H9 (cell line): ENCODE measurements around the gene NUDT3. TPM values are rescaled to one million over a fixed set of nuclear protein-coding genes. Genes with fewer than 3 reads are reported as not detected.

Source experiments
- DNase-seq: peaks from one replicate; pipeline ENCODE4 v3.0.0-alpha.2; 2017
- H2AFZ ChIP-seq: one replicate; pipeline ENCODE4 v1.6.1; 2013; ENCODE audit warnings: mild to moderate bottlenecking, low read length, control low read depth, moderate library complexity
- H2AK5ac ChIP-seq: 2 replicates; pipeline ENCODE4 v1.6.1; 2013; ENCODE audit warnings: low read length, control low read depth, mixed read lengths; ENCODE audit not compliant: insufficient read length
- H2BK120ac ChIP-seq: one replicate; pipeline ENCODE4 v1.6.1; 2013; ENCODE audit warnings: low read depth, mild to moderate bottlenecking, low read length, control low read depth, inconsistent platforms; ENCODE audit not compliant: poor library complexity, severe bottlenecking
- H2BK12ac ChIP-seq: 2 replicates; pipeline ENCODE4 v1.6.1; 2013; ENCODE audit warnings: low read length, control low read depth, mixed read lengths, low read depth; ENCODE audit not compliant: insufficient read length
- H2BK15ac ChIP-seq: 2 replicates; pipeline ENCODE4 v1.6.1; 2013; ENCODE audit warnings: low read depth, low read length, control low read depth
- H2BK20ac ChIP-seq: one replicate; pipeline ENCODE4 v1.6.1; 2013; ENCODE audit warnings: low read depth, mild to moderate bottlenecking, low read length, control low read depth, inconsistent platforms; ENCODE audit not compliant: poor library complexity, severe bottlenecking
- H2BK5ac ChIP-seq: 2 replicates; pipeline ENCODE4 v1.6.1; 2013; ENCODE audit warnings: low read length, control low read depth, mixed read lengths; ENCODE audit not compliant: insufficient read length
- H3K14ac ChIP-seq: 2 replicates; pipeline ENCODE4 v1.6.1; 2013; ENCODE audit warnings: low read length, control low read depth; ENCODE audit not compliant: insufficient read depth
- H3K18ac ChIP-seq: 2 replicates; pipeline ENCODE4 v1.6.1; 2013; ENCODE audit warnings: low read depth, mild to moderate bottlenecking, mixed read lengths, low read length, control low read depth; ENCODE audit not compliant: insufficient read length
- H3K23ac ChIP-seq: 2 replicates; pipeline ENCODE4 v1.6.1; 2013; ENCODE audit warnings: low read length, control low read depth, mixed read lengths, low read depth; ENCODE audit not compliant: insufficient read length
- H3K23me2 ChIP-seq: 2 replicates; pipeline ENCODE4 v1.6.1; 2013; ENCODE audit warnings: low read depth, mild to moderate bottlenecking, mixed read lengths, low read length, control low read depth; ENCODE audit not compliant: insufficient read length, poor library complexity, severe bottlenecking
- H3K27ac ChIP-seq: 2 replicates; pipeline ENCODE4 v1.5.1; 2013; ENCODE audit warnings: low read length, control low read depth, mixed read lengths, low read depth; ENCODE audit not compliant: insufficient read length
- H3K27me3 ChIP-seq: 2 replicates; pipeline ENCODE4 v1.6.1; 2013; ENCODE audit warnings: low read length, control low read depth, inconsistent platforms; ENCODE audit not compliant: insufficient read depth
- H3K4ac ChIP-seq: 2 replicates; pipeline ENCODE4 v1.6.1; 2013; ENCODE audit warnings: low read depth, mild to moderate bottlenecking, control low read depth, inconsistent platforms, low read length, moderate library complexity
- H3K4me1 ChIP-seq: 2 replicates; pipeline ENCODE4 v1.6.1; 2013; ENCODE audit warnings: low read length, control low read depth, inconsistent platforms; ENCODE audit not compliant: insufficient read depth
- H3K4me2 ChIP-seq: 2 replicates; pipeline ENCODE4 v1.6.1; 2013; ENCODE audit warnings: low read length, control low read depth, mixed read lengths; ENCODE audit not compliant: insufficient read length, insufficient read depth
- H3K56ac ChIP-seq: 2 replicates; pipeline ENCODE4 v1.6.1; 2013; ENCODE audit warnings: low read depth, mild to moderate bottlenecking, mixed read lengths, low read length, control low read depth; ENCODE audit not compliant: insufficient read length
- H3K79me1 ChIP-seq: 2 replicates; pipeline ENCODE4 v1.6.1; 2013; ENCODE audit warnings: low read depth, mild to moderate bottlenecking, moderate library complexity, low read length, control low read depth, inconsistent platforms; ENCODE audit not compliant: insufficient read depth, poor library complexity, severe bottlenecking
- H3K79me2 ChIP-seq: 2 replicates; pipeline ENCODE4 v1.6.1; 2013; ENCODE audit warnings: low read length, control low read depth, inconsistent platforms; ENCODE audit not compliant: insufficient read depth
- H3K9ac ChIP-seq: 2 replicates; pipeline ENCODE4 v1.6.1; 2013; ENCODE audit warnings: low read length, control low read depth, mixed read lengths; ENCODE audit not compliant: insufficient read length; ENCODE audit errors: extremely low read depth
- H3K9me3 ChIP-seq: one replicate; pipeline ENCODE4 v1.6.1; 2013; ENCODE audit warnings: low read depth, low read length, inconsistent platforms; ENCODE audit not compliant: control insufficient read depth
- H3T11ph ChIP-seq: one replicate; pipeline ENCODE4 v1.6.1; 2013; ENCODE audit warnings: mild to moderate bottlenecking, low read length, control low read depth, inconsistent platforms
- H4K20me1 ChIP-seq: one replicate; pipeline ENCODE4 v1.6.1; 2013; ENCODE audit not compliant: control insufficient read depth, insufficient read length, insufficient read depth
- H4K5ac ChIP-seq: 2 replicates; pipeline ENCODE4 v1.6.1; 2013; ENCODE audit warnings: low read depth, mild to moderate bottlenecking, mixed read lengths, low read length, control low read depth; ENCODE audit not compliant: insufficient read length
- H4K8ac ChIP-seq: replicated peaks from 2 replicates; pipeline ENCODE4 v1.6.1; 2013; ENCODE audit warnings: low read length, control low read depth, mixed read lengths, low read depth; ENCODE audit not compliant: insufficient read length
- H4K91ac ChIP-seq: 2 replicates; pipeline ENCODE4 v1.6.1; 2013; ENCODE audit warnings: low read depth, mild to moderate bottlenecking, moderate library complexity, mixed read lengths, low read length, control low read depth; ENCODE audit not compliant: insufficient read length
- H3K27ac Mint-ChIP-seq, 3 experiments: 2 replicates in 2 of 3; 3 replicates in 1 of 3; pipeline ENCODE4 v1.8.0; 2020 to 2021; ENCODE audit warnings: mixed read lengths in 3 of 3, mild to moderate bottlenecking in 1 of 3, moderate library complexity in 1 of 3
- H3K27me3 Mint-ChIP-seq: 2 replicates; pipeline ENCODE4 v1.8.0; 2021; ENCODE audit warnings: low read depth, mild to moderate bottlenecking, moderate library complexity, mixed read lengths
- H3K36me3 Mint-ChIP-seq, 3 experiments: 2 replicates in 2 of 3; 3 replicates in 1 of 3; pipeline ENCODE4 v1.8.0; 2020 to 2021; ENCODE audit warnings: low read depth in 3 of 3, mixed read lengths in 3 of 3; ENCODE audit not compliant: insufficient read depth in 1 of 3
- H3K4me1 Mint-ChIP-seq, 2 experiments: 2 replicates each; pipeline ENCODE4 v1.8.0; 2020; ENCODE audit warnings: mixed read lengths in 2 of 2
- H3K4me3 Mint-ChIP-seq, 2 experiments: 2 replicates in 1 of 2; 3 replicates in 1 of 2; pipeline ENCODE4 v1.8.0; 2020 to 2021; ENCODE audit warnings: mild to moderate bottlenecking in 2 of 2, mixed read lengths in 2 of 2, moderate library complexity in 1 of 2
- H3K9me3 Mint-ChIP-seq, 2 experiments: 2 replicates in 1 of 2; 3 replicates in 1 of 2; pipeline ENCODE4 v1.8.0; 2020; ENCODE audit warnings: mild to moderate bottlenecking in 2 of 2, mixed read lengths in 2 of 2, moderate library complexity in 1 of 2
- CTCF ChIP-seq: fragments of 200-600 bp; sonication (generic); conservative IDR thresholded peaks from 3 replicates; pipeline ENCODE4 v1.8.0; 2021; ENCODE audit warnings: antibody characterized with exemption, mild to moderate bottlenecking
- WGBS: extraction: QIAGEN DNeasy Blood & Tissue Kit; methylation state at CpG from one replicate; pipeline ENCODE4 v1.1.7; 2013; ENCODE audit warnings: missing lambda C conversion rate, low lambda C conversion rate, mixed read lengths; ENCODE audit not compliant: insufficient read length; ENCODE audit errors: extremely low coverage; 5-methylcytosine and 5-hydroxymethylcytosine counted together
- total RNA-seq: library from RNA; stranded (reverse); gene quantifications from 2 replicates; pipeline ENCODE4 v1.2.1, GENCODE V29; 2021

Gene NUDT3
- total RNA-seq, 1 experiment from 2014 or later = 23.6 TPM

- no peak overlapping the region for H3K4ac ChIP-seq
- Mint-ChIP-seq H3K4me3 (no peak overlapping the region), H3K36me3 (peaks cover 0 to 22% (median 6%) of the 10 kb centered on the region in 3 experiments; a peak in 5 of 7 replicates), H3K27me3 (no peaks in the 10 kb centered on the region; the same call in 1 of the 2 replicates), H3K27ac (no peak overlapping the region), H3K9me3 (no peaks in the 10 kb centered on the region), H3K4me1 (peaks cover 0 to 7% of the 10 kb centered on the region in 2 experiments; a peak in 2 of 4 replicates)
- H3K9ac ChIP-seq = no peak overlapping the region
- no peaks in the 10 kb centered on the region for H3K27me3 ChIP-seq
- WGBS = no CpG with 5 or more reads among the region's 6 CpGs
- H3K23me2 ChIP-seq = no peaks in the 10 kb centered on the region
- no peak overlapping the region for H4K5ac ChIP-seq
- no peak overlapping the region for H4K91ac ChIP-seq
- H3K18ac ChIP-seq = no peak overlapping the region
- H2BK120ac ChIP-seq = no peak overlapping the region
- no peak overlapping the region for H3T11ph ChIP-seq
- DNase-seq = no peak
- no peak overlapping the region for H2AFZ ChIP-seq
- no peak overlapping the region for H2BK20ac ChIP-seq
- H2BK15ac ChIP-seq = no peak overlapping the region
- H2BK12ac ChIP-seq = no peak overlapping the region
- H3K4me1 ChIP-seq = no peaks in the 10 kb centered on the region
- H4K20me1 ChIP-seq = no peaks in the 10 kb centered on the region
- H3K56ac ChIP-seq = no peak overlapping the region
- H3K79me2 ChIP-seq = no peaks in the 10 kb centered on the region
- no peak overlapping the region for H3K14ac ChIP-seq
- H3K4me2 ChIP-seq = no peak overlapping the region
- H3K23ac ChIP-seq = no peak overlapping the region
- no peaks in the 10 kb centered on the region for H3K9me3 ChIP-seq
- H4K8ac ChIP-seq = no peak overlapping the region
- no peaks in the 10 kb centered on the region for H3K79me1 ChIP-seq
- no peak overlapping the region for H2AK5ac ChIP-seq
- H2BK5ac ChIP-seq = no peak overlapping the region
- no peak overlapping the region for H3K27ac ChIP-seq
- TF ChIP-seq CTCF = no peak
These were observed 110.7 kb downstream of the NUDT3 start for GRCh38 chr6:34281702-34282334.
